Stimulated activated naive B cell treated with anti-CD40 and anti-IgM and Interleukin-4, amounts not matched to agents 10 μg/mL and 1 μg/mL and 100 μg/mL, for 72 hours (primary cell): ENCODE results near the gene DCAF8L1.
"Not testable (repeated sequence)": the region's sequence is repeated elsewhere in the genome, so short reads cannot be mapped to it uniquely, and the experiment has no call there.

Source experiments
- ATAC-seq, 2 donors: fragments of 150-1000 bp; cut with Tn5 transposase; replicated peaks; 2 replicates each; pipeline ENCODE4 v1.10.0; 2021; ENCODE audit warnings: moderate library complexity in 1 of 2
- DNase-seq: peaks from one replicate; pipeline ENCODE4 v3.0.0; 2021
- H3K27ac Mint-ChIP-seq: one replicate; pipeline ENCODE4 v1.8.0; 2022; ENCODE audit warnings: mild to moderate bottlenecking, mixed read lengths
- H3K27me3 Mint-ChIP-seq, 2 donors: one replicate each; pipeline ENCODE4 v1.8.0; 2022; ENCODE audit warnings: mixed read lengths in 2 of 2
- H3K36me3 Mint-ChIP-seq, 2 donors: one replicate each; pipeline ENCODE4 v1.8.0; 2022; ENCODE audit warnings: mixed read lengths in 2 of 2, mild to moderate bottlenecking in 1 of 2
- H3K4me1 Mint-ChIP-seq, 2 donors: one replicate each; pipeline ENCODE4 v1.8.0; 2022; ENCODE audit warnings: mixed read lengths in 2 of 2, mild to moderate bottlenecking in 1 of 2
- H3K4me3 Mint-ChIP-seq, 2 donors: one replicate each; pipeline ENCODE4 v1.8.0; 2022; ENCODE audit warnings: mild to moderate bottlenecking in 2 of 2, mixed read lengths in 2 of 2, moderate library complexity in 1 of 2
- H3K9me3 Mint-ChIP-seq, 2 donors: one replicate each; pipeline ENCODE4 v1.8.0; 2022; ENCODE audit warnings: mixed read lengths in 2 of 2, mild to moderate bottlenecking in 1 of 2

The DCAF8L1 gene

GRCh38 chrX:27966492-27966891 lies 14.8 kb downstream of the DCAF8L1 start:
- H3K27me3 Mint-ChIP-seq = no peaks in the 10 kb centered on the region
- no peaks in the 10 kb centered on the region for H3K4me1 Mint-ChIP-seq
- no peaks in the 10 kb centered on the region for H3K36me3 Mint-ChIP-seq

GRCh38 chrX:27965348-27965747 lies 15.9 kb downstream of the DCAF8L1 start:
- H3K4me3 Mint-ChIP-seq, H3K27ac Mint-ChIP-seq, H3K9me3 Mint-ChIP-seq, H3K4me1 Mint-ChIP-seq, DNase-seq, ATAC-seq, H3K36me3 Mint-ChIP-seq, H3K27me3 Mint-ChIP-seq: not testable (repeated sequence)

More at GRCh38 chrX:27966492-27966891, 14.8 kb downstream of the DCAF8L1 start:
- no peak overlapping the region for H3K4me3 Mint-ChIP-seq
- ATAC-seq (no peak), DNase-seq (no peak)
- H3K9me3 Mint-ChIP-seq = peaks cover 0 to 3% of the 10 kb centered on the region in 2 donors
- no peak overlapping the region for H3K27ac Mint-ChIP-seq

GRCh38 chrX:27964432-27964831 lies 16.8 kb downstream of the DCAF8L1 start:
- ATAC-seq = no peak
- no peak overlapping the region for H3K27ac Mint-ChIP-seq
- peaks cover 8 to 11% of the 10 kb centered on the region in 2 donors for H3K9me3 Mint-ChIP-seq

GRCh38 chrX:27960410-27960809 lies 20.8 kb downstream of the DCAF8L1 start:
- H3K27me3 Mint-ChIP-seq = not testable (repeated sequence)

More at GRCh38 chrX:27964432-27964831, 16.8 kb downstream of the DCAF8L1 start:
- Mint-ChIP-seq H3K36me3 (no peaks in the 10 kb centered on the region), H3K4me1 (no peaks in the 10 kb centered on the region), H3K27me3 (no peaks in the 10 kb centered on the region), H3K4me3 (no peak overlapping the region)
- DNase-seq = no peak

GRCh38 chrX:27953171-27953570 lies 28.1 kb downstream of the DCAF8L1 start:
- ATAC-seq = no peak
- Mint-ChIP-seq H3K9me3 (peaks cover 0 to 11% of the 10 kb centered on the region in 2 donors), H3K4me3 (no peak overlapping the region), H3K27me3 (no peaks in the 10 kb centered on the region), H3K36me3 (no peaks in the 10 kb centered on the region), H3K4me1 (no peaks in the 10 kb centered on the region), H3K27ac (no peak overlapping the region)
- no peak for DNase-seq

More at GRCh38 chrX:27960410-27960809, 20.8 kb downstream of the DCAF8L1 start:
- not testable (repeated sequence) for H3K27ac Mint-ChIP-seq, ATAC-seq, H3K36me3 Mint-ChIP-seq, H3K4me1 Mint-ChIP-seq, H3K4me3 Mint-ChIP-seq, DNase-seq
- H3K9me3 Mint-ChIP-seq = peaks cover 8 to 11% of the 10 kb centered on the region in 2 donors

- H3K36me3 Mint-ChIP-seq = no peaks in the 10 kb centered on the region
- no peak overlapping the region for H3K27ac Mint-ChIP-seq
- no peak for ATAC-seq
- no peak for DNase-seq
- no peak overlapping the region for H3K4me3 Mint-ChIP-seq
- no peaks in the 10 kb centered on the region for H3K9me3 Mint-ChIP-seq
- H3K4me1 Mint-ChIP-seq = no peaks in the 10 kb centered on the region
- H3K27me3 Mint-ChIP-seq = no peaks in the 10 kb centered on the region
These were observed 47.9 kb downstream of the DCAF8L1 start for GRCh38 chrX:27933361-27933760.
